ENCODE measurements around the gene STK17B. TPM values are rescaled to one million over a fixed set of nuclear protein-coding genes. Genes with fewer than 3 reads are reported as not detected.
A peak's percentile ranks its signal among the peaks of the same experiment; 100 is the strongest.
"Not testable (repeated sequence)": the region's sequence is repeated elsewhere in the genome, so short reads cannot be mapped to it uniquely, and the experiment has no call there.

The STK17B gene
- total RNA-seq, 2 experiments from 2014 or later: 95.0 to 148 TPM

DNA sequence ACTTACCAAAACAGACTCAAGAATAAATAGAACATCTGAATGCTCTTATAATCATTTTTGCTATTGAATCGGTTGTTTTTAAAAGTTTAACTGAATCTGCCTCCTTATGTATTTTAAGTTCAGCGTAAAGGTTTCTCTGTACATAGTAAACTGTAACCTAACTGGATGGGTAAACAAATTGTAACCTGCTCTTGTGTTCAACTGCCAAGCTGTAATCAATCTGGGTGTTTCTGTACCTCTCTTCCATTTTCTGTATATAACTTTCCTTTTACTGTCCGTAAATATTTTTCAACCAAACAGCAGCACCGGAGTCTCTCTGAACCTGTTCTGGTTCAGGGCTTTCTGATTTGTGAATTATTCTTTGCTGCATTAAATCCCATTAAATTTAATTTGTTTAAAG, 75.1 kb downstream of the STK17B start:
- H3K79me2 ChIP-seq (ENCODE audit: insufficient read depth, low read depth, low read length): no peaks in the 10 kb centered on the region
- no peaks in the 10 kb centered on the region for H4K20me1 ChIP-seq (ENCODE audit: insufficient read depth, low read length)
- no peaks in the 10 kb centered on the region for H3K9me3 ChIP-seq (ENCODE audit: low read length)
- H3K4me1 ChIP-seq (ENCODE audit: insufficient read depth, low read length, poor library complexity, severe bottlenecking): peaks cover 4% of the 10 kb centered on the region
- ChIA-PET CTCF (ENCODE audit: unreplicated experiment) (no interaction called here), POLR2A (interaction anchor here (0.6 to 1.3 kb wide), 2 partner anchors 11 to 196 kb away, joined by 3 to 5 read pairs; no protein-coding TSS in a partner anchor)
- no peak for DNase-seq (ENCODE audit: low spot score)
- BruUV-seq (replicated peaks): no TSS peak
- intact Hi-C loops (cut with micrococcal nuclease; ENCODE audit: unreplicated experiment): no loop called here
- no peak overlapping the region for H3K4me3 ChIP-seq (ENCODE audit: low read depth, low read length, poor library complexity, severe bottlenecking)
- H3K4me2 ChIP-seq (ENCODE audit: low read length): no peak overlapping the region
- H3K9me2 ChIP-seq (ENCODE audit: insufficient read depth, low read length): no peaks in the 10 kb centered on the region
- H3K36me3 ChIP-seq (ENCODE audit: insufficient read depth, low read length): no peaks in the 10 kb centered on the region
- TF ChIP-seq, protein P1, sequence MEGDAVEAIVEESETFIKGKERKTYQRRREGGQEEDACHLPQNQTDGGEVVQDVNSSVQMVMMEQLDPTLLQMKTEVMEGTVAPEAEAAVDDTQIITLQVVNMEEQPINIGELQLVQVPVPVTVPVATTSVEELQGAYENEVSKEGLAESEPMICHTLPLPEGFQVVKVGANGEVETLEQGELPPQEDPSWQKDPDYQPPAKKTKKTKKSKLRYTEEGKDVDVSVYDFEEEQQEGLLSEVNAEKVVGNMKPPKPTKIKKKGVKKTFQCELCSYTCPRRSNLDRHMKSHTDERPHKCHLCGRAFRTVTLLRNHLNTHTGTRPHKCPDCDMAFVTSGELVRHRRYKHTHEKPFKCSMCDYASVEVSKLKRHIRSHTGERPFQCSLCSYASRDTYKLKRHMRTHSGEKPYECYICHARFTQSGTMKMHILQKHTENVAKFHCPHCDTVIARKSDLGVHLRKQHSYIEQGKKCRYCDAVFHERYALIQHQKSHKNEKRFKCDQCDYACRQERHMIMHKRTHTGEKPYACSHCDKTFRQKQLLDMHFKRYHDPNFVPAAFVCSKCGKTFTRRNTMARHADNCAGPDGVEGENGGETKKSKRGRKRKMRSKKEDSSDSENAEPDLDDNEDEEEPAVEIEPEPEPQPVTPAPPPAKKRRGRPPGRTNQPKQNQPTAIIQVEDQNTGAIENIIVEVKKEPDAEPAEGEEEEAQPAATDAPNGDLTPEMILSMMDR (conservative IDR thresholded peaks at IDR 0.05; ENCODE audit: low read length): no peak
- no peak for TF ChIP-seq EZH2phosphoT487 (IDR thresholded peaks at IDR 0.05; ENCODE audit: borderline replicate concordance, low read depth, low read length)
- H3K27ac ChIP-seq (ENCODE audit: low read depth, low read length, poor library complexity, severe bottlenecking): no peak overlapping the region
- H2AFZ ChIP-seq (ENCODE audit: low read length): no peak overlapping the region

DNA sequence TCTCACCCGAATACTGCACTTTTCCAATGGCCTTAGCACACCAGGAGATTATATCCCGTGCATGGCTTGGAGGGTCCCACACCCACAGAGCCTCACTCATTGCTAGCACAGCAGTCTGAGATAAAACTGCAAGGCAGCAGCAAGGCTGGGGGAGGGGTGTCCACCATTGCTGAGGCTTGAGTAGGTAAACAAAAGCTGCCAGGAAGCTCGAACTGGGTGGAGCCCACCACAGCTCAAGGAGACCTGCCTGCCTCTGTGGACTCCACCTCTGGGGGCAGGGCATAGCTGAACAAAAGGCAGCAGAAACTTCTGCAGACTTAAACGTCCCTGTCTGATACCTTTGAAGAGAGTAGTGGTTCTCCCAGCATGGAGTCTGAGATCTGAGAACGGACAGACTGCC, 81.9 kb downstream of the STK17B start:
- H3K9me3 ChIP-seq (ENCODE audit: low read length); H3K9me2 ChIP-seq (ENCODE audit: insufficient read depth, low read length); H3K4me3 ChIP-seq (ENCODE audit: low read depth, low read length, poor library complexity, severe bottlenecking); BruUV-seq (replicated peaks); intact Hi-C loops (cut with micrococcal nuclease; ENCODE audit: unreplicated experiment); H3K4me1 ChIP-seq (ENCODE audit: insufficient read depth, low read length, poor library complexity, severe bottlenecking); H3K4me2 ChIP-seq (ENCODE audit: low read length); H4K20me1 ChIP-seq (ENCODE audit: insufficient read depth, low read length); H3K36me3 ChIP-seq (ENCODE audit: insufficient read depth, low read length); H2AFZ ChIP-seq (ENCODE audit: low read length); H3K27ac ChIP-seq (ENCODE audit: low read depth, low read length, poor library complexity, severe bottlenecking); DNase-seq (ENCODE audit: low spot score); POLR2A ChIA-PET; H3K79me2 ChIP-seq (ENCODE audit: insufficient read depth, low read depth, low read length); CTCF ChIA-PET (ENCODE audit: unreplicated experiment): not testable (repeated sequence)

DNA sequence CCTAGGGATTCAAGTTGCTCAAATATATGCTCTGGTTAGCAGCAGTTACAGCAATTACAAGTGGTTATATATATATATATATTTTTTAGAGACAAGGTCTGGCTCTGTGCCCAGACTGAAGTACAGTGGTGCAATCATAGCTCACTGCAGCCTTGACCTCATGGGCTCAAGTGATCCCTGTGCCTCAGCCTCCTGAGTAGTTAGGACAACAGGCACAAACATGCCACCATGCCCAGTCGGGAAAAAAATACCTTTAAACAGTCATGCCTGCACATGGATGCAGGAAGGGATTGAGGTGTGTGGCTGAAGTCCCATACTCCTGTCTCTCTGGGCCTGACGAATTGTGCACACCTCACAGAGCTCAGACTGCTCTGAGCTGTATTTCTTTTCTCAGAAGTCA, 83.2 kb downstream of the STK17B start:
- no peaks in the 10 kb centered on the region for H3K36me3 ChIP-seq (ENCODE audit: insufficient read depth, low read length)
- ChIA-PET POLR2A (interaction anchor here (0.6 to 1.0 kb wide), 2 partner anchors 10 to 323 kb away, joined by 3 to 5 read pairs; no protein-coding TSS in a partner anchor), CTCF (ENCODE audit: unreplicated experiment) (no interaction called here)
- no peaks in the 10 kb centered on the region for H3K9me2 ChIP-seq (ENCODE audit: insufficient read depth, low read length)
- H3K9me3 ChIP-seq (ENCODE audit: low read length): no peaks in the 10 kb centered on the region
- no peak for TF ChIP-seq EZH2phosphoT487 (IDR thresholded peaks at IDR 0.05; ENCODE audit: borderline replicate concordance, low read depth, low read length)
- TF ChIP-seq, protein P1 (conservative IDR thresholded peaks at IDR 0.05; ENCODE audit: low read length): no peak
- BruUV-seq (replicated peaks): no TSS peak
- H2AFZ ChIP-seq (ENCODE audit: low read length): 0 out of 2 replicates have a peak overlapping the region, but pooled peaks have one; percentile 9
- DNase-seq (ENCODE audit: low spot score): no peak
- no peak overlapping the region for H3K27ac ChIP-seq (ENCODE audit: low read depth, low read length, poor library complexity, severe bottlenecking)
- no peak overlapping the region for H3K4me2 ChIP-seq (ENCODE audit: low read length)
- no peaks in the 10 kb centered on the region for H4K20me1 ChIP-seq (ENCODE audit: insufficient read depth, low read length)
- intact Hi-C loops (cut with micrococcal nuclease; ENCODE audit: unreplicated experiment): no loop called here
- H3K4me3 ChIP-seq (ENCODE audit: low read depth, low read length, poor library complexity, severe bottlenecking): no peak overlapping the region
- H3K79me2 ChIP-seq (ENCODE audit: insufficient read depth, low read depth, low read length): no peaks in the 10 kb centered on the region
- H3K4me1 ChIP-seq (ENCODE audit: insufficient read depth, low read length, poor library complexity, severe bottlenecking): no peaks in the 10 kb centered on the region

All from OCI-LY7 (cell line).